Coronary artery (tissue), 2 donors: ENCODE measurements around the gene GRID2.
"Not testable (repeated sequence)": the region's sequence is repeated elsewhere in the genome, so short reads cannot be mapped to it uniquely, and the experiment has no call there.

Experiments
- DNase-seq: peaks from one replicate; pipeline ENCODE4 v3.0.0-alpha.2; 2017; ENCODE audit warnings: low spot score
- H3K27ac ChIP-seq, 2 donors: fragments of 200-600 bp; sonication (generic); one replicate each; pipeline ENCODE4 v1.5.1; 2016 to 2019
- H3K4me3 ChIP-seq: fragments of 200-600 bp; sonication (generic); 2 replicates; pipeline ENCODE4 v1.5.1; 2016; ENCODE audit warnings: mild to moderate bottlenecking, moderate library complexity
- TF ChIP-seq, protein P1 (sequence below): fragments of 200-600 bp; sonication (generic); IDR thresholded peaks from one replicate; pipeline ENCODE4 v1.5.1; 2019; ENCODE audit warnings: antibody characterized with exemption

GRID2 gene

DNA sequence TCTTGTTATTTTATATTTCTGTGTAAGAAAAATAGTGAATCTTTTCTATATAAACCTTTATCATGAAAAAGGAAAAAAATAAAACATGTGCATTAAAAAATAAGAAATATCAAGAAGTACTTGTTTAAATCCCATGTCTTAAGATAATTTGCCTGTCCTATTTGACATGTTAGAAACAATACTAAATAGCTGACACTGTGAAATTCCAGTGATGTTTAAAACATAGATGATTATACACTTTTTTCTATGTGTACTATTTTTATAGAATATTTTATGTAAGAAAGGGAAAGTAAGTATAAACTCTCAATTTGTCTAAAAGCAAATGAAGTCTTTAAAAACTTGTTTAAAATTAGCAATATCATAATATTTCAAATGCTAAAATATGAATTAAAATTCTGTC lies 981.6 kb downstream of the GRID2 start:
- TF ChIP-seq, protein P1, sequence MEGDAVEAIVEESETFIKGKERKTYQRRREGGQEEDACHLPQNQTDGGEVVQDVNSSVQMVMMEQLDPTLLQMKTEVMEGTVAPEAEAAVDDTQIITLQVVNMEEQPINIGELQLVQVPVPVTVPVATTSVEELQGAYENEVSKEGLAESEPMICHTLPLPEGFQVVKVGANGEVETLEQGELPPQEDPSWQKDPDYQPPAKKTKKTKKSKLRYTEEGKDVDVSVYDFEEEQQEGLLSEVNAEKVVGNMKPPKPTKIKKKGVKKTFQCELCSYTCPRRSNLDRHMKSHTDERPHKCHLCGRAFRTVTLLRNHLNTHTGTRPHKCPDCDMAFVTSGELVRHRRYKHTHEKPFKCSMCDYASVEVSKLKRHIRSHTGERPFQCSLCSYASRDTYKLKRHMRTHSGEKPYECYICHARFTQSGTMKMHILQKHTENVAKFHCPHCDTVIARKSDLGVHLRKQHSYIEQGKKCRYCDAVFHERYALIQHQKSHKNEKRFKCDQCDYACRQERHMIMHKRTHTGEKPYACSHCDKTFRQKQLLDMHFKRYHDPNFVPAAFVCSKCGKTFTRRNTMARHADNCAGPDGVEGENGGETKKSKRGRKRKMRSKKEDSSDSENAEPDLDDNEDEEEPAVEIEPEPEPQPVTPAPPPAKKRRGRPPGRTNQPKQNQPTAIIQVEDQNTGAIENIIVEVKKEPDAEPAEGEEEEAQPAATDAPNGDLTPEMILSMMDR: no peak
- H3K27ac ChIP-seq: no peak overlapping the region
- no peak overlapping the region for H3K4me3 ChIP-seq
- no peak for DNase-seq

DNA sequence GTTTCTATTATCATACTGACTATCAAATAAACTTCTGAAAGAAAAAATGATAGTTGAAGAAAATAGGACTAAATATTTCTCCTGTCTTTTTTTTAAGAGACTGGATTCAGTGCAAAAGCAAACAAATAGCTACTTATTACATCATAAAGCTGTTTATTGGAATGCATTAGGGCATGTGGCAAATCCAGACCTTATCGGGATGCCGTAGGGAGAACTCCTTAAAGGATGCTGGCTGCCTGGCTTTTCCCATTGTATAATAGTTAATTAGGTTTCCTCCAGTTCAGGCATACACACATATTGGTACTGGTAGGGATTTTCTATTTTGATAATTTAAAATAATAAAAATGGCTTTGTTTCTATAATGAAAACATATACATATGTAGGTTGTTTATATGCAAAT lies 985.5 kb downstream of the GRID2 start:
- H3K27ac ChIP-seq: no peak overlapping the region
- DNase-seq: no peak
- TF ChIP-seq, protein P1: no peak
- H3K4me3 ChIP-seq: no peak overlapping the region

DNA sequence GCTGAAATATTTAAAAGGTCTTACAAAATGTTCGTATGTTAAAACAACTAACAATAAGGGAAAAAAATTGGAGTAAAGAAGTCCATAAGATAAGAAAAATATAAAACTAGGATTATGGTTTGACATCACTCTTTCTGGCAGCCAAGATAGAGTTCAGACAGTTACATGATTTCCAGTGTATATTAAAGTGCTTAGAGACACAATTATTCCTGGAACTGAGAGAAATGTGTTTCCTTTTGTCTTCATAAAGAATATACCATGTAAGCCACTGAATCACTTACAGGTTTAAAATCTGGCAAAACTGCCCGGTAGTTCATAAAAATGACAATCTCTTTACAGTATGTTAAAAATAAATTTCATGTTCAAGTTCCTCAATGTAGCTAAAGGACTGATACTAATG lies 986.1 kb downstream of the GRID2 start:
- DNase-seq: no peak
- TF ChIP-seq, protein P1: no peak
- H3K27ac ChIP-seq: no peak overlapping the region
- no peak overlapping the region for H3K4me3 ChIP-seq

DNA sequence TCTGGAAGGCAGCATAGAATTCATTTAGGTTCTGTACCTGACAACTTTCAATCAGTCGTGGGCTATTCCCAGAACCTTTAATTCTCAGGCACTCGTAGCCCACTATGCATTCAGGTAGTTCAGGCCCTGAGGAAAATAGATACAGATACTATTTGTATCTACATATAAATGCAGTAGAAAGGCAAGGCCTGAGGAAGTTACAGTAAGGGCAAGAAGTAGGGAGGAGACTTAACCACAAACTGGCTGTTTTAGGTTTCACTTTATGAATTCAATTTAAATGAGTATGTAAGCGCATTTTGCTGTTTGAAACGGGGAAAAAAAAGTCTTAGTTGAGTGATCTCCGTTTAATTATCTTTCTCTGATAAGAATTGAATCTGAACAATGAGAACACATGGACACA lies 995.4 kb downstream of the GRID2 start:
- H3K27ac ChIP-seq: no peak overlapping the region
- no peak for DNase-seq
- TF ChIP-seq, protein P1: no peak
- no peak overlapping the region for H3K4me3 ChIP-seq

DNA sequence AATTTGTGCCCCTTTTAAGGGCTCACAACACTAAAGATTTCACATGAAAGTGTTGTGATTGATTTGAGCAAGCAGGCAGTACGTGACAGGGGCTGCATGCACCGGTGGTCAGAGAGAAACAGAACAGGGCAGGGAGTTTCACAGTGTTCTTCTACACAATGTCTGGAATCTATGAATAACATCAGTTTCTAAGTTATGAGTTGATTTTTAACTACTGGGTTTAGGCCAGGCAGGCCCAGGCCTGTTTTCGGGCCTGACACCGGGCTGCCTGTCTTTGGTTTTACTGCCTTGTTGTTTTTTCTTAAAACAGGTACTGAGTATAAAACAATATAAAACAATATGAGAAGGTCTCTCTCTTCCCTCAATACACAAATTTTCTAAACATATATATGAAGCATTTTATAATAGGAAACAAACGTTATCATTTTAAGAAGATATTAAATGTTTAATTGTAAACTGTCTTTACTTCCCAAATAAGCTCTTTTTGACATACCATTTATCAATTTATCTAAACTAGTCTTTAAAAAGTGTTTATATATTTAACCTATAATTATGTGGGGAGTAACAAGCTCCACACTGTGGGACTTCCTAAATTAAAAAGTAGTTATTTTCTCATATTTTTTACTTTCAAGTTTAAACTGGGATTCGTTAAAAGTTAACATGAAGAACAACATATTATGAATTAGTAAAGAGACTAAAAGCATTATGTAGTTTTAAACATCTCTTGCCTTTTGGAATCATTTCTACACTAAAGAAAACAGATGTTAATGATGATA lies 997.2 kb downstream of the GRID2 start:
- DNase-seq, H3K27ac ChIP-seq, H3K4me3 ChIP-seq: not testable (repeated sequence)

DNA sequence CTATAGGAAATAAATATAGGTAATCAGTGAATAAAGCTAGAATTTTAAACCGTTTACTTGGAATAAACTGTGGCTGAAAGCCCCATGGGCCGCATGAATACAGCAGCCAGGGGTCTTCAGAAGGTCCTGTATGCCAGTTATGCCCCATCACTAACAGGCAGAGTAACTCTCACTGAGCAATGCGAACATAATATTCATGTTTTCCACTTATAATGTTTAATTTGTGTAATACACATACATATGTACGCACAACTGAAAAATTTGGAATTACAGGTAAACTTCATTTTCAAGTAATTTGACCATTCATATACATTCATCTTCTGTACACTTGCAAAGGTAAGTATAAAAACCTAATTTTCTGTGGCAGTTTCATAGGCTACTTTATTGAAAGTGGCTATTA lies 998.5 kb downstream of the GRID2 start:
- Histone ChIP-seq H3K27ac (no peak overlapping the region), H3K4me3 (no peak overlapping the region)
- TF ChIP-seq, protein P1: no peak
- no peak for DNase-seq

DNA sequence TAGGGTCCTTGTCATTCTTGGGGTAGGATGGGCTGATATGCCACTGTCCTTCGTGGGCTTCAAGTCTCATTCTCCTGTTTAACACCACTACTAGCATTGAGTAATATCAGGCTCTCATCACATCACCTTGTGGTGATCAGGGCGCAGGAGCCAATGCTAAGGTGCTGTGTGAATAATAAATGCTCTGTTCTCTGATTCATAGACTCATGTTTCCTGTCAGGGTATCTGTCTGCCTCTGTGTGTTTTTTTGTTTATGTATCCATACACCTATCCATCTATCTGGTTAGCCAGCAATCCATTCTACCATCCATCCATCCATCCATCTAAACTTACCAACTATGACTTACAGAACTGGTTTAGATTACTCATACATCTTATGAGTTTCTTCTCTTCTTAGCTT lies 999.7 kb downstream of the GRID2 start:
- TF ChIP-seq, protein P1: no peak
- Histone ChIP-seq H3K4me3 (no peak overlapping the region), H3K27ac (no peak overlapping the region)
- DNase-seq: no peak
